Measurements from ENCODE around the gene LRRC59. TPM values are rescaled to one million over a fixed set of nuclear protein-coding genes. Genes with fewer than 3 reads are reported as not detected.

The LRRC59 gene
- total RNA-seq, 1 donor from 2014 or later: 32.9 TPM

DNA sequence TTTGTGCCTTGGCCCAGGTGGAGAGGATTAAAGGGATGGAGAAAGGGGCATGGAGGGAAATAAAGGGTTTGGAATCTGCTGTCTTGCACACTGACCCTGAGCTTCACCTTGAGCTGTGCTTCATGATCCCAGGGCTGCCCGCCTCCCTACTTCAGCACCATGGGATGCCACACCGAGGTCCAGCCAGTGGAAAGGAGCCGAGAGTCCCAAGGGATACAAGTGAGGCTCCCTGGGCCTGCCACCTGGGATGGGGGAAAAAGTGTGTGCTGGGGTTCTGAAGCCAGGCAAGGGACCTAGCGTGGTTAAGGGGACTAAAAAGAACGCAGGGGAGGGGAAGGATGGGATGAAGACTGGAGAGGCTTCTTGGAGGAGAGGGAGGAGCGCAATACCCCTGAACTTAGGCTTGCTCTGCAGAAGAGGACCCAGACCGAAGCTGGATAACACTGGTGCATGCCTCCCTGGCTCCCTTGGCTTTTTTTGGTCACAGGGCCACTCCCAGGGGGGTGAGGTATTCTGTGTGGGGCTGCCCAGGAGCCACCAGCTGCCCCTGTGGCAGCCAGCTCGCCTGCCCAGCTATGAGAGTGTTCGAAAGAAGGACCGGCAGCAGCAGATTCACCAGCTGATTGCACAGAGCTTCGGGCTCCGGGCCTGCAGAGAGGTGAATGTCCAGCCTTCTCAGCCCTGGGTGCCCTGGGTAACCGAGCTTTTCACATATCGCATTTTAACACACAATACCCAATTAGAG lies 31.5 kb downstream of the LRRC59 start:
- DNase-seq (ENCODE audit: low spot score): no peak
- intact Hi-C loops (cut with DNase I): no loop called here

DNA sequence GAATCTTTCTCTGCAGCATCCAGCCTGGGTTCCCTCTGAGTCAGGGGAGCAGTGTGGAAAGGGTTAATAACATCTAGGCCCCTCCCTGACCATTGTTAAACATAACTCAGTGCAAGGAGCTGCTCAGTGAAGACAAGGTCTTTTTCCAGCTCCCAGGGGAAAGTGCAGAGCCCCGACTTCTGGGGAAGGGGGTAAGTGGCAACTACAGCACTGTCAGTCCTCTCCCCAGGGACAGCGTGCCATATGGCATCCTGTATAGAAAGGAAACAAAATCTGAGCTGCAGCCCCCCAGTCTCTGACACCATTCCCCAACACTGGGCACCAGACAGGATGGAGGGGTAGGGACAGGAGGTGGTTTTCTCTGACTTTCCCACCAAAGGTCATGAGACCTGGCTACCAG lies 32.2 kb downstream of the LRRC59 start:
- DNase-seq (ENCODE audit: low spot score): no peak
- intact Hi-C loops (cut with DNase I): no loop called here

GRCh38 chr17:50364715-50365114 lies 32.6 kb downstream of the LRRC59 start:
- DNase-seq (ENCODE audit: low spot score): no peak
- intact Hi-C loops (cut with DNase I): no loop called here

GRCh38 chr17:50364061-50364458 lies 33.3 kb downstream of the LRRC59 start:
- DNase-seq (ENCODE audit: low spot score): no peak
- intact Hi-C loops (cut with DNase I): no loop called here

GRCh38 chr17:50363217-50364060 lies 33.9 kb downstream of the LRRC59 start:
- intact Hi-C loops (cut with DNase I): no loop called here
- peak; percentile 19 for DNase-seq (ENCODE audit: low spot score)

DNA sequence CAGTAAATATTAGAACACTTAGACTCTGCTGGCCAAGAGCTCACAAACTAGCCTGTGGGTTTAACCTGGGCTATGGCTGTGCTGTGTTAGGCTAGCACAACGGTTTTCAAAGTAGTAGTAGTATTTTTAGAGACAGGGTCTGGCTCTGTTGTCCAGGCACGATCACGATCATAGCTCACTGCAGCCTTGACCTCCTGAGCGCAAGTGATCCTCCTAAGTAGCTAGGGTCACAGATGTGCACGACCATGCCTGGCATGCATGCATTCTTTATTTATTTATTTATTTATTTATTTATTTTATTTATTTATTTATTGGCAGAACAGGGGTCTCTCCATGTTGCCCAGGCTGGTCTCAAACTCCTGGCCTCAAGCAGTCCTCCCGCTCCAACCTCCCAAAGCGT lies 34.7 kb downstream of the LRRC59 start:
- peak; percentile 7 for DNase-seq (ENCODE audit: low spot score)
- intact Hi-C loops (cut with DNase I): no loop called here

DNA sequence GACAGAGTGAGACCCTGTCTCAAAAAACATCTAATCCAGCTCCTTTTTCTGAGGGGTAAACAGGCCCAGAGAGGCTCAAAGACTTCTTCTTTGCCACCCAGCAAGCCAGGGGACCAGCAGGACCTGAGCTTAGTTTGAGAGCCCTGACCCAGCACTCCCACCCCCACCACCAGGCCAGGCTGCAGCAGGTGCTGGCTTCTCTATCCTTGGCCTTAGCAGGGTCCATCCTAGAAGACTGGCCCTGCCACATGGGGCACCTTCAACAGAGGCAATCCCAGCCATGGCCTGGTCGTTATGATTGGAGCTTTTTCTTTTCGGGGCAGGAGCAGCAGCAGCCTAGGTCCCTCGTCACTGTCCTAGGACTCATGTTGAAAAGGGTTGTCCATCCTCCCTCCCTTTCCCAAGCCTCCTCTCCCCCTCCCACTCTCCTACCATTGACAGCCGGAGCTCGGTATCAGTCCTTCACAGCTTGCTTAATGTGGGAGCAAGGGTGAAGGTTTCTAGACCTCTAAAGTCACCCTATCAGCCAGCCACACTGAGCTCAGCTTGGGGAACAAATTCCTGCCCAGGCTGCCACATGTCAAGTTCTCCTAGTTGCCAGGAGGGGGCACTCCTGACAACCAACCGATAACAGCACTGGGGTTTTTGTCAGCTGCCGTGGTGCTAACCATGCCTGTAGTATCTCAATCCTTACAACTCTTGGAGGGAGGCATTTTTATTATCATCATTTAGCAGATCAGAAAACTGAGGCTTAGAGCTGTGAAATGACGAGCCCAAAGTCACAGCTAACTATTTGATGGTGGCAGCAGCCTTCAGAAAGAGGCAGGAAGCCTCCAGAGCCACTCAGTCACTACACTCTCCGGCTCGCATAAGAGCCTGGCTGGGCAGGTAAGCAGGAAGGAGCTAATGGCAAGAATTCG lies 35.5 kb downstream of the LRRC59 start:
- peak; percentile 77 for DNase-seq (ENCODE audit: low spot score)
- intact Hi-C loops (cut with DNase I): no loop called here

DNA sequence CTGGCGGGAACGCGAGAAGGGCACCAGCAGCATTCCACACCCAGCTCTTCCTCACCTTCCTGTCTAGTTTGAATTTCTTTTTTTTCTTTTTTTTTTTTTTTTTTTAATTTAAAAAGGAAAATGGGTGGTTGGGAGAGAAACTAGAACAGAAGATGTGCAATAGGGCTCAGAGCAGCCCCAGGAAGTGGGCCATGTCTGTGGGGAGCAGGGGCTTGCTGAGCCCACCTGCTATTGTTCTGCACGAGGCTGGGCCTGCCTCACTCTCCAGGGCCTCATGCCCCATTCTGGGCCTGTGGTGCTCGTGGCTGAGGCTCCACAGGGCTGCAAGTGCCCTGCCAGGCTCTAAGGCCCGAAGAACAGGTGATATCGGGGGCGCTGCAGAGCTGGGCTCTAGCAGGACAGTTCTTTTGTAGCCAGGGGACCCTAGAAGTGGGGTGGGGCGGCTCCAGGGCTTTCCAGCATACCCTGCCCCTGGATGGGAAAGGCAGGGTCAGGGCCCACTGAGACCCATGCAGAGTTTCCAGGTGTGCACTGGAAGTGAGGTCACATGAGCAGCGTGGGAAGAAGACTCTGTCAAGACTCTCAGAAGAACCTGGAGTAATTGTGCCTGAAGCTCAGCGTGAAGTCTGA lies 36.7 kb downstream of the LRRC59 start:
- DNase-seq (ENCODE audit: low spot score): peak; percentile 50
- intact Hi-C loops (cut with DNase I): no loop called here

- intact Hi-C loops (cut with DNase I): no loop called here
- DNase-seq (ENCODE audit: low spot score): peak; percentile 66
These were observed 37.3 kb downstream of the LRRC59 start for GRCh38 chr17:50359998-50360461.

DNA sequence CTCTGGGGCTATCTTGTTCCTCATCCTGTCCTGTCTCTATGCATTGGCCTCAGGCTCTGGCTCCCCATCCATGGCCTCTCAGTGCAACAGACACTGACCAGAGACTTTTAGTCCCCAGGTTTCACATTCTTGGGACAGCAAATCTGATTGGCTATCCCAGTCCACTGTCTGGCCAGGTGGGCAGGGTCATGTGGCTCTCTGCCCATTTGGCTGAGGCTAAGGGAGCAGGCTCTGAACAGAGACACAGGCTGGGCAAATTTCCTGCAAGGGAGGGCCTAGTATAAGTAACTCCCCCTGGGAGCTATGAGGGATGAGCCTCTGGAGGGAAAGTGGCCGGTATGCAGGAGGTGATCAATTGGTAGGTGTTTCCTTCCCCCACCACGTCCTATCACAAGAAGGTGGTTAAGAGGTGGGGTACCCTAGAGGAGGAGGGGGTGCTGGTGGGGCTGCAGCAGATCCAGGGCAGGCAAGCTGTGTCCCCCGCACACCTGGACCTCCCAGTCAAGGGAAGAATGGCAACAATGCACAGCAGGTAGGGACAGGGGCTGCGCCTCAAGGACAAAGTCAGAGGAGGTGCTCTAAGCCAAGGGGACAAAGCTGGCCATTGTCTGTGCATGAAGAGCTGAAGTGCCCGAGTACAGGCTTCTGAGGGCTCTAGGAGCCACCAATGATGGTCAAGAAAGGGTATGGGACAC lies 38.2 kb downstream of the LRRC59 start:
- DNase-seq (ENCODE audit: low spot score): peak; percentile 60
- intact Hi-C loops (cut with DNase I): no loop called here

GRCh38 chr17:50358177-50358576 lies 39.1 kb downstream of the LRRC59 start:
- peak; percentile 56 for DNase-seq (ENCODE audit: low spot score)
- intact Hi-C loops (cut with DNase I): no loop called here

- peak; percentile 44 for DNase-seq (ENCODE audit: low spot score)
- intact Hi-C loops (cut with DNase I): no loop called here
These were observed 40.3 kb downstream of the LRRC59 start for GRCh38 chr17:50356892-50357510.

- intact Hi-C loops (cut with DNase I): no loop called here
These were observed 40.9 kb downstream of the LRRC59 start for GRCh38 chr17:50356418-50356817.

GRCh38 chr17:50355701-50356341 lies 41.5 kb downstream of the LRRC59 start:
- DNase-seq (ENCODE audit: low spot score): no peak
- intact Hi-C loops (cut with DNase I): no loop called here

More at GRCh38 chr17:50356418-50356817, 40.9 kb downstream of the LRRC59 start:
- no peak for DNase-seq (ENCODE audit: low spot score)

- no peak for DNase-seq (ENCODE audit: low spot score)
- intact Hi-C loops (cut with DNase I): no loop called here
These were observed 42.0 kb downstream of the LRRC59 start for GRCh38 chr17:50355336-50355700.

GRCh38 chr17:50354776-50355175 lies 42.5 kb downstream of the LRRC59 start:
- intact Hi-C loops (cut with DNase I): no loop called here
- no peak for DNase-seq (ENCODE audit: low spot score)

GRCh38 chr17:50354198-50354597 lies 43.1 kb downstream of the LRRC59 start:
- intact Hi-C loops (cut with DNase I): no loop called here
- DNase-seq (ENCODE audit: low spot score): no peak
